Stimulated activated CD4-positive, alpha-beta T cell treated with anti-CD3 and anti-CD28 coated beads, TNF-alpha, amount 100 ng/mL, for 1 hour (primary cell): ENCODE measurements around the gene UBE2J1.
"Not testable (repeated sequence)": the region's sequence is repeated elsewhere in the genome, so short reads cannot be mapped to it uniquely, and the experiment has no call there.

ENCODE experiments used
- DNase-seq, 3 donors: peaks; one replicate each; pipeline ENCODE4 v3.0.0-alpha.2; 2020; ENCODE audit warnings: low read depth in 3 of 3, low spot score in 1 of 3

UBE2J1 gene, protein sequence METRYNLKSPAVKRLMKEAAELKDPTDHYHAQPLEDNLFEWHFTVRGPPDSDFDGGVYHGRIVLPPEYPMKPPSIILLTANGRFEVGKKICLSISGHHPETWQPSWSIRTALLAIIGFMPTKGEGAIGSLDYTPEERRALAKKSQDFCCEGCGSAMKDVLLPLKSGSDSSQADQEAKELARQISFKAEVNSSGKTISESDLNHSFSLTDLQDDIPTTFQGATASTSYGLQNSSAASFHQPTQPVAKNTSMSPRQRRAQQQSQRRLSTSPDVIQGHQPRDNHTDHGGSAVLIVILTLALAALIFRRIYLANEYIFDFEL

DNA sequence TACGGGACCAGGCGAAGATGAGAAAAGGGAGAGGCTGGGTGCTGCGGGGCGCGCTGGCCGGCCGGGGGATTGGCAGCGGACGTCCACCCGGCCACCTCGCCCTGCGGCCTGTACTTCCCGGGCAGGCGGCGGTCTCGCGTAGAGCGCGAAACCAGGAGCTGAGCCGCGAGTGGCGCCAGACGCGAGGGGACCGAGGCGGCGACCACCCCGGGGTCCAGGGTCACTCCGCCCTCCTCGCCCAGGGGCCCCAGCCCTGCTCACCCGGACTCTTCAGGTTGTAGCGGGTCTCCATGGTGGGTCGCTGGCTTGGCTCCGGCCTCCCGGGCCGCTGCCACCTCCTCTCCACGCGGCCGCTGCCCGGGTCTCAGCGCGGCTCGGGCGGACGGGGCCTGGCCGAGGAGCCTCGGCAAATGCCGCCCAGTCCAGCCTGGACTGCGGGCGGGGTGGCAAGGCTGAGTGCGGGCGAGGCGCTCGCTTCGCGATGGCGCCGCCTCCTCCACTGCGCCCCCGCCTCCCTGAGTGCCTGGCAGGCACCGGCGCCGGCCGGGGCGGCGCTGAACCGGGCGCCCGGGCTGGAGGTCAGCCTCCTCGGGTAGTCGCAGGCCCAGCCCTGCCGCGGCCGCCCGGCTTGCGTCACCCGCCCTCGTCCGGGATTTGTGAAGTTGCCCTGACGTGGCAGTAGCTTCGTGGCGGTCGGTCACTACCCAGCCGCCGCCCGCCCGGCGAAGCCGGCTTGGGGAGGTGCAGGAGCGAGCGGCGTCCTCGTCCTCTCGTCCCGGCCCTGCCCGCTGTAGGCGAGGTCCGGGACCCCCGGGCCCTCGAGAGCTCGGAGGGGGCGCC lies at the start of gene UBE2J1:
UBE2J1 (minus strand) TSS at position 445 of the 840 bp plus-strand sequence; CDS start at position 292, 153 bp downstream.
- DNase-seq: peak in 2 of 3 donors; percentile 16 to 59

DNA sequence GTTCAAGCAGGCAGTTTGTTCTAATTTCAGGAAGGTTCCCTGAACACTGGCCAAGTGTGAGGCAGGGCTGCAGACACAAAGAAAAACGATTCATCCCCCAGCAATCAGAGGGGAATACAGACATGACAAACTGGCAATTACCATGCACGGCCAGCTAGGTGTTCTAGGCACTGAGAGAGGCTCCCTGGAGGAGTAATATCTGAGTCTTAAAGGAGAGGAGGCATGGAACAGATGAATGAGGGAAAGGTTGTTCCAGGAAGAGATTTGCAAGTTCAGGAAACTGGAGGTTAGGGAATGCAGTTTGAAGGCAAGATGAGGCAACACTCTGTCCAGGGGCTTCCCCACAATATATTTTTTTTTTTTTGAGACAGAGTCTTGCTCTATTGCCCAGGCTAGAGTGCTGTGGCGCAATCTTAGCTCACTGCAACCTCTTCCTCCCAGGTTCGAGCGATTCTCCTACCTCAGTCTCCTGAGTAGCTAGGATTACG lies 48.4 kb upstream of the UBE2J1 start:
- DNase-seq: no peak

DNA sequence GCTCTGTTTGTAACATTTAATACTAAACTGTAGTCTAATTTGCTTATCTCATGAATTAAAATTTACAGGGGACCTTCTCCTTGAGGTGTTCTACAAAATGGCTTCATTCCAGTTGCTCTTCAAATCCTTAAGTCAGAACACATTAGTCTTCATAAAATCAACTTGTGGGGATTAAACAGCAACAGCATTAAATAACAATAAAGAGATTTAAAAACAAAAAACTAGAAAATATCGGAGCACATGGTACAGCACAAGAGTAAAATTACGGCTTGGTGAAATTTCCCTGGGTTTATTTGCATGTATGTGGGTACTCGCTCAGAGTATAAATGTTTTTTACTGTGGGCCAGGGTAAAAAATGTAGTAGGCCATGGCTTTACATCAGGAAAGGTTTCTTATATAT lies 47.5 kb upstream of the UBE2J1 start:
- no peak for DNase-seq

DNA sequence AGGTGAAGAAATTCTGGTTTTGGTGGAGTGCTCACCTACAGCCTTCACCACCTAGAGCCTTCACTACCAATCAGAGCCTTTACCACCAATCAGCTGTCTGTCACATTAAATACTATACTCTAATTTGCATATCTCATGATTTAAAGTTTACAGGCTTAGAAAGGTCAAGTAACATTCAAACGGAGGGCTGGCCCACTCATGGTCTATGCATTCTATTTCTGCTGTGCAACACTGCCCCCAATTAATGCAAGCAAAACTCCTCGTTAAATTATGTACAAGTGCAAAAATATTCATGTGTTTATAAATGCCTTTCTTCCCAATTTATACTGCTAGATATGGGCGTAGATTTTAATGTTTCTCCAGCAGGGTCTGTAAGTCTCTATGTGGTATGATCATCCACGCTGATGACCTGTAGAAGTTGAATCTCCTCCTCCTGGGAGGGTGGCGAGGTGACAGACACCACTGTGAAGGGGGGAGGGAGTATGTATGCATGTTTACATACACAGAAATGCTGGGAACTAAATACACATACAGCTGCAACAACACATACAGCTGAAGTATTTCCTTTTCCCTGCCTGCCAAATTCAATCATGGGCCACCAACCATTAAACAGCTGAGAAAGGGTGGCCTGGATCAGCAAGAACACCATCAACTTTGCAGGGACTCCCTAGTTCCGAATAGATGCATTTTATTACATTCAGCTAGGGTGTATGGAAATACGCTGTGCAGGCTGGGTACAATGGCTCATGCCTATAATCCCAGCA lies 46.4 kb upstream of the UBE2J1 start:
- no peak for DNase-seq

DNA sequence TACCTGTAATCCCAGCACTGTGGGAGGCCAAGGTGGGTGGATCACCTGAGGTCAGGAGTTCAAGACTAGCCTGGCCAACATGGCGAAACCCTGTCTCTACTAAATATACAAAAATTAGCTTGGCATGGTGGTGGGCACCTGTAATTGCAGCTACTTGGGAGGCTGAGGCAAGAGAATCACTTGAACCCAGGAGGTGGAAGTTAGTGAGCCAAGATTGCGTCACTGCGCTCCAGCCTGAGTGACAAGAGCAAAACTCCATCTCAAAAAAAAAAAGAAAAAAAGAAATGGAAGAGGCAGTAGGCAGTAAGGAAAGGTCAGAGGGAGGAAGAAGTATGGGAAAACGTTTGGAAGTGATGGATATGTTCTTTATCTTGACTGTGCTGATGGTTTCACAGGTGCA lies 45.4 kb upstream of the UBE2J1 start:
- not testable (repeated sequence) for DNase-seq

DNA sequence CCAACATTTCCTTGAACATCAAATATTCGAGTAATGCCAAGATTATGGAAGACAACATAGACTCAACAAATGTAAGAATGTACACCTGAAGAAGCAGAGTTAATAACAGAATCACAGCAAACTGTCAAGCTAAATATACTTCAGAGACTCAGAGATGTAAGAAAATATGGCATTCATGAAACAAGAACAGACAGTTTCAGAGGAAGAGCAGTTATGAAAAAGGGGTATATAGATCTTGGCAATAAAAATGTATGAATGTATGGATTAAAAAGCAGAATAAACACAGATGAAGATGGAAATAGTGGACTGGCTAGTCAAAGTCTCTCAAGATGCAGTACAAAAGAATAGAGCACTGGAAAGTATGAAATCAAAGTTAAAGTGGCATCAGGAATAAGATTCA lies 41.1 kb upstream of the UBE2J1 start:
- DNase-seq: no peak

DNA sequence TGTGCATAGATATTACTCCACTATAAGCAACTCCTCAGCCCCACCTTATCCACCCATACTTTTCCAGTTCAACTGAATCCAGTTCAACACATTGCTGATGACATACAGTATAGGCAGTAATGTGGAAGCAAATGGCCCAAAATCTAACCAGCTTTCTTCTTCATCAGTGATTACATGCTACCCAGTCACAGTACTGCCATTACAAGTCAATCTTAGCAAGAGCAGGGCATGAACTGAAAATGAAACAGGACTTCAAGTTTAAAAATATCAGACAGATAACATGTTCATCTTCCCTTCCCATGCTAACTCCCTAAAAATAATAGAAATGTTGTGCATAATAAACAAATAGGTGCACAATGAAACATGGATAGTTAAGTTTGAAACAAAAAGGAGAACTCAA lies 40.3 kb upstream of the UBE2J1 start:
- no peak for DNase-seq

DNA sequence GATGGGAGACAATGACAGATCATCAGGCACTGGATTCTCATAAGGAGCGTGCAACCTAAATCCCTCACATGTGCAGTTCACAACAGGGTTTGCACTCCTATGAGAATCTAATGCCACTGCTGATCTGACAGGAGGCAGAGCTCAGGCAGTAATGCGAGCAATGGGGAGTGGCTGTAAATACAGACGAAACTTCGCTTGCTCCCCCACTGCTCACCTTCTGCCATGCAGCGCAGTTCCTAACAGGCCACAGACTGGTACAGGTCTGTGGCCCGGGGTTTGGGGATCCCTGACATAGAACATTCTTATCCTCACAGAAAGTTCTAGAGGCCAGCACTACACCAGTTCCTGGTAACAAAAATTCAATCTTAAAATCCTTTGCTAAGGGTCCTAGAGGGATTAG lies 36.3 kb upstream of the UBE2J1 start:
- no peak for DNase-seq

DNA sequence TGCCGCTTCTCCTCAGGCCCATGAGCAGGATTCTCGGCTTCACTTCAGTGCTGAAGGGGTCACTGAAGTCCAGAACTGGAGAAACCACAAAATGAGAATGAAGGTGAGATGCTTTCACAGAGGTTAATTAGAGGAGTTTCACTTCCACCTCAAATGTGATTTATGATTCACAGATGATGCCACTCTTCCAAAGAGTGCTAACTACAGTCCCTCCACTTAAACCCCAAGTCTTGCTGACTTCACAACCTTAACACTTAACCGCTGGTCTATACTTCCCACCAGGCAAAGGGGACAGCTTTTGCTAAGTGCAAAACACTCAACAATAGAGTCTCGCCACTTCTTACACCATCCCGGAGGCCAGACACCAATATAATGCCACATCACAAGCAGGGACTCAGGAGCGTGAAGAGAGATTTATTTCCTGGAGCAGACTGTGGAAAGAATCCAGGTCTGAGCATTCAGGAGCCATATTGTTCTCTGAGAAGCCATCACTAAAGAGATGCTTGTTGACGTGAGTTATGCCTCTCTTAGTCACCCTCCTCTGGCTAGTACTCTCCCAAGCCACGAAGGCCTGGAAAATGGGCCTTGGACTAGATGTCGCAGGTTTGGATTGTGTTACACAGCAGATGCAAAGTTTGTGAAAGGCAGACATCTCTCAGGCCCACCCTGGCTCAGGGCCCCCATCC lies 35.1 kb upstream of the UBE2J1 start:
- no peak for DNase-seq

DNA sequence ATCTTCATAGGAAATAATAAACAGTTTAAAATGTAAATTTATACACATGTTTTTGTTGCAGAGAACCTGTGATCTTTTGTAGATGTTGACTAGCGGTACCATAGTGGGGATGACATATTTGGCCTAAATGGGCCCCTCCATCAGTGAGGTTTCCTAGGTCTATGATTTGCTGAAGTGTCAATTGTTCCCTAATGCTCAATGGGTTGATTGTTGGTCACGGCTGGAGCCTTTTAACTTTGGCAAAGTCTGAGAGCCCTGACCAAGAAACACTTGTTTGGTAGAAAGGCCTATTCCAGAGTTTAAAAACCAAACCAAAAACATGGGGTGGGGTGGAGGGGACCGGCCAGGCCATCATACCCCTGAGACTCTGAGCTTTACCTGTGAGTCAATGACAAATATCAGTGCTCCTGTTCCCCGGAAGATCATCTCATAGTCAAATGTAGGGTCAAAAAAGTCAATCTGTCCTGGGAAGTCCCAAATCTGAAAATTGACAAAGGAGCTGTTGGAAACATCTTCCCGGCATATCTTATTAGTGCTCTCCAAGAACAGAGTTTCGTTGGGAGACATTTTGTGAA lies 34.5 kb upstream of the UBE2J1 start:
- no peak for DNase-seq

DNA sequence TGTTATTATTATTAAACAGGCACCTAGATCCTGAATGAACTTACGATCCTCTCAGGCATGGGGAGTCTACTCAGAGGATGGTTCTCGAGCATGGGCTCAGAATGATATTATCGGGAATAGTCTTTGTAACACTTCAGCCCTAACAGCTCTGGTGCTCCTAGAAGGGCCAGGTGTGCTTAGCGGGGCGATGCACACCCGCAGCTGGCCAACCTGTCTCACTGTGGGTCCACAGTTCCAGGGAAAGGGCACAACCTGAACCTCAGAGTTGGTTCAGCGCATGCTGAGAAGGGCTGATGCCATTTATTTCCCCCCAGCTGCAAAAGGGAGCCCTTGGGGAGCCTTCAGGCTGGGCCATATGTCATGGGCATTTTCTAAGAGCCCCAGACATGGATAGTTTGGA lies 33.3 kb upstream of the UBE2J1 start:
- DNase-seq: no peak

DNA sequence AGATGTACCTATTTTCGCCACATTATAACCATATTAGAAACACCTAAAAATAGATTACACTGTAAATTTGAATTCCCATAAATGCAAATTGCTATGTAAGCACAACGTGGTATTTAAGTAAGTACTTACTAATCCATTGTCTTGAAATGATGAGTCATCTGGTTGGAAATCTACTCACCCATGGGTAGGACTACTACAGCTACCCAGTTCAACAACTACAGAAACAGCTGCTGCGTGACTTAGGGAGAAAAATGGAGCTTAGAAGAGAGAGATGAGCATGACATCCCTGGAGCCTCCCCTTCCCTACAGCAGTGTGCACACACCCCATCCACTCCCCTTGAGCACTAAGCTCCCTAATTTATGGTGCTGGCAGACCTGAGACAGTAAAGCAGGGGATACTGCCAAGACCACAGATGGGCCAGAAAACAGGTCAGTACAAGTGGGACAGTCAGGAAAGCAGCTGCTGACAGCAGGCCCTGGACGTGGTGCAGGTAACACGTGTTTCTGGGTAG lies 32.7 kb upstream of the UBE2J1 start:
- DNase-seq: no peak

DNA sequence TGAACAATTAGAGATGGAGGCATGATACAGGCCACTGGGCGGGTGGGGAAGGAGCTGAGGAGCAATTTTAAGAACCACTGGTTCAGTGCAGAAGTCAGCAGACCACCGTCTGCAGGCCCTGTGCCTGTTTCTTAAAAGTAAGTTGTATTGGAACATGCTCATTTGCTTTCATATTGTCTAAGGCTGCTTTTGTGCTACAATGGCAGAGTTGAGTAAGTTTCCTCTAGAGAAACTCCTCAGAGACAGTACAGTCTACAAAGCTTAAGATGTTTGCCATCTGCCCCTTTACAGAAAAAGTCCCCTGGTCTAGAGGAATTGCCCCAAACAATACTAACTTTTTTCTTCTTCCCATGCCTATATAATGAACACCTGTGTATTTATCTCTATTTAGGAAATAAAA lies 28.5 kb upstream of the UBE2J1 start:
- DNase-seq: no peak

DNA sequence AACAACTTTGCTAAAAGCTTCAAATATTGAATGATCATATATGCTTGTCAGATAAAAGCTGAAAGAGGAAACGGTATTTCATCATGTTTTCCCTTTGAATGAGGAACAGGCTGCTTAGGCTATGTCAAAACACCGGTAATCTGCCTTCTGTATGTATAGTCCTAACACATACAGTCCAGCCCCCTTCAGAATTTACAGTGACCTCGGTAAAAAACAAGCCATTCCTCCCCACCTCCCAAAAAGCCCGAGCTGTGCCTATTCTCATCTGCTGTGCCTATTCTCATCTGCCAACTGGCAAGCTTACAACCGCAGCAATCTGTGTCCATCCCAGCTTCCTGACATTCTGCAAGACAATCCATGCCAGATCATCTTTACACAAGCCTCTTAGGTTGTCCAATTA lies 26.8 kb upstream of the UBE2J1 start:
- no peak for DNase-seq

DNA sequence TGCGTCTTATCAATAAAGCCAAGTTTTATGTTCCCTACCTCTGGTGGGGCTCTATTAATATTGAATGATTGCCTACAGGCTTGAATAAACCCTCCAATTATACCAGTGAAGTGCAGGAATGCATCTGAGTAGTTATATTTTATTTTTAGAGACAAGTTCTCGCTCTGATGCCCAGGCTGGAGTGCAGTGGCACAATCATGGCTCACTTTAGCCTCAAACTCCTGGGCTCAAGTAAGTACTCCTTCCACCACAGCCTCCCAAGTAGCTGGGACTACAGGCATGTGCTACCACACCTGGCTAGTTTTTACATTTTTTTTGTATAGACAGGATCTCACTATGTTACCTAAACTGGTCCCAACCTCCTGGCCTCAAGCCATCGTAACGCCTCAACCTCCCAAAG lies 26.1 kb upstream of the UBE2J1 start:
- no peak for DNase-seq

DNA sequence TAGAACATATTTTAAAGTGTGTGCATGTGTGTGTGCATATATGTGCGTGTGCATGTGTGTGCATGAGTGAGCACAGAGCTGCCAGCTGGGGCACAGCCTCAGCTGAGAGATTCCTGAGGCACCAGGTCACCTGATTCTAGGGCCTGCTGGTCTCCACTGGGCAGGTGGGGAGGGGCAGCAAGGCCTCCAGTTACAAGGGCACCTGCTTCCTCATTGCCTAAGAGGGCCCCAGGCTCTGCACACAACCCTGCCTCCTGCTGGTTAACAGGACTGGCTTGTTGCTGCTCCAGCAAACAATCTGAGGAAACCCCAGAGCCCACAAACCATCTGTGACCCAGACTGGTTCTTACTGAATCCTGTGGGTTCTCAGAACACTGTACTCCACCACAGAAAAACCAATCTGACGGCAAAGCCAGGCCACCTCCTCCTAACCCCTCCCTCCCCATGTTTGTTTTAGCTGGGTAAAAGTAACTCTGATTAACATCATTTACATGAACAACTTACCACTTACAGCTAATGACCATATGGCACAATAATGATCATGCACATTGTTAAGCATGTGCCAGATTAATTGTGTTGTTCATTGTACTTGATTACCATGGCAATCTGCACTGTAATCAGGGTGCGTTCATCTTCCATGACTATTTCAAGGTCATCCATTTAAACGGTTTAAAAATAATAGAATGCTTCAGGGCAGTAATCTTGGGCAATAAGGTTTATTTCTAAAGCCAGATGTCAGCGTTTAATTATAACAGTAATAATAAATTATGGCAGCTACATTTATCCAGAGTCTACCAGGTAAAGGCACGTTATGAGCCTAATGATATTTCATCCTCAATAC lies 23.1 kb upstream of the UBE2J1 start:
- DNase-seq: peak in 1 of 3 donors; percentile 13

DNA sequence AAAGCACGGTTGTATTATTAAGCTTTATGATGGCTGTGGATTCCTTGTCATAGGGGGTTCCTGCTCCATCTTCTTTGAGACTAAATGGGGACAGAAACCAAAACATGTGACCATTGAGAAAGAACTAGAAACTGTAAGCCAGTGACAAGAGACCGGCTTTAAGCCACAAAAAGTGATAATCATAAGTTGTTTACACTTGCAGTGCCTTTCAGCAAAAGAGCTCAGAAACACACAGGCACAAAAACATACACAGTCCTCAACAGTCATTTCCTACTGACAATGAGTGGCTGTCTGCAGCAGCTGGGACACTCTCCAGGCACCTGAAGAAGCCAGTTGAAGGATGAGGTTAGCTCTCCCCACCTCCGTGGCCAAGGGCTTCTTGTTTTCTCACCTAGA lies 20.0 kb upstream of the UBE2J1 start:
- DNase-seq: no peak

DNA sequence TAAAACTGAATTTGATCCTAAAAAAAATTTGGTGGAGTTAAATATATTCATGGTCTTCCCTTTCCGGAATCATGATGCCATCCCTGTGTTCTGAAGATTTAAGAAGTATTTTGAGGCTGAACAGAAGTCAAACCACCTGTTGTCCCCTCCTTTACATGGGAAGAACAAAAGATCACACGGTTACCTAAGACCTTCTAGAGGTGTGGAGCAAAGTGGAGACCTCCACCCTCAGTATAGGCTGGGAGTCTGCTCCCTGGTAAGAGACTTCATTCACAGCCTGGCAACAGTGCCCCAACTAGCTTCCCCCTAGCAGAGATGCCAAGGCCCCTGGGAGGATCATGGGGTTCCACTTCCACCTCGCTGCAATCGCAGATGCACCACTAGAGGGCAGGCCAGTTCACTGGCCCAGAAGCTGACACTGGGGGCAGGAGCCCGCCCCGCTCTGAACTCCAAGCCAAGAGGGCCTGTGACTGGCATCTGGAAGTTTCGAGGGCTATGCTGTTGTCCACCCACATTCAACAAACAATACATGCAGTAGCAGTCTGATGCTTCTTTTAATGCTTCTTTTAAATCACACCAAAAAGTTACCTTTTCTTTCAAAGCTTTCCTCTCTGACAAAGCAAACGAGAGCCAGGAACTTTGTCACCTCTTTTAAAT lies 19.5 kb upstream of the UBE2J1 start:
- DNase-seq: peak; percentile 40 to 65 (median 47)

DNA sequence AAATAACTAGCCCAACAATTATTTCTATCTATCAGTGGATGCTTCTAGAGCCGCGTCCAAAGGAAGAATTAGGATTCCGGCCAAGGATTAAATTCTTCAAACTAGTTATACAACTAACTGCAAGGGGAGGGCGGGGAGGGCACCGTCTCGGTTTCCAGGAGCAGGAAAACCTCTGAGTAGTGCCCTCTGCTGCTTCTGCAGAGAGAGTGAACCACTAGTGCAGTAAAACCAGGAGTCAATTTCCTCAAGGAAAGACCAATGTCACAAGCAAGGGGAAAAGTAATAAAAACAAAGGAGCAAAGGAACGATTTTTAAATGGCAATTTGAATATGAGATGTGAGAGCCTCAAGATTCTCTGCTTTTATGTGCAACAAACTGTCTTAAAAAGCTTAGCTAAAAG lies 16.5 kb upstream of the UBE2J1 start:
- no peak for DNase-seq
